GM21786 (cell line): ENCODE results near the gene PHYHIPL.

Experiments
- ATAC-seq: cut with Tn5 transposase; IDR thresholded peaks from one replicate; pipeline ENCODE4 v1.9.1; 2021; ENCODE audit not compliant: unreplicated experiment

PHYHIPL gene

GRCh38 chr10:59252491-59252890 is 76.0 kb downstream of the PHYHIPL start:
- ATAC-seq, result no peak

- no peak for ATAC-seq
Measured at GRCh38 chr10:59255463-59255862, 79.0 kb downstream of the PHYHIPL start.

GRCh38 chr10:59257224-59257623 is 80.8 kb downstream of the PHYHIPL start:
- ATAC-seq, result no peak

GRCh38 chr10:59258890-59259289 is 82.4 kb downstream of the PHYHIPL start:
- ATAC-seq, result no peak

GRCh38 chr10:59265141-59265540 is 88.7 kb downstream of the PHYHIPL start:
- ATAC-seq, result no peak

- ATAC-seq, result no peak
Measured at GRCh38 chr10:59266321-59266720, 89.9 kb downstream of the PHYHIPL start.

- ATAC-seq, result no peak
Measured at GRCh38 chr10:59268460-59268859, 92.0 kb downstream of the PHYHIPL start.

GRCh38 chr10:59269651-59270050 is 93.2 kb downstream of the PHYHIPL start:
- ATAC-seq, result no peak

- ATAC-seq, result no peak
Measured at GRCh38 chr10:59270492-59270891, 94.0 kb downstream of the PHYHIPL start.

- ATAC-seq, result no peak
Measured at GRCh38 chr10:59271160-59271559, 94.7 kb downstream of the PHYHIPL start.

- ATAC-seq, result no peak
Measured at GRCh38 chr10:59272061-59272460, 95.6 kb downstream of the PHYHIPL start.

- no peak for ATAC-seq
Measured at GRCh38 chr10:59273445-59273844, 97.0 kb downstream of the PHYHIPL start.

- no peak for ATAC-seq
Measured at GRCh38 chr10:59276133-59276532, 99.7 kb downstream of the PHYHIPL start.

GRCh38 chr10:59276919-59277318 is 100.5 kb downstream of the PHYHIPL start:
- no peak for ATAC-seq

GRCh38 chr10:59279476-59279875 is 103.0 kb downstream of the PHYHIPL start:
- no peak for ATAC-seq

- ATAC-seq, result no peak
Measured at GRCh38 chr10:59279991-59280505, 103.6 kb downstream of the PHYHIPL start.

- no peak for ATAC-seq
Measured at GRCh38 chr10:59281861-59282260, 105.4 kb downstream of the PHYHIPL start.

GRCh38 chr10:59283456-59284091 is 107.1 kb downstream of the PHYHIPL start:
- no peak for ATAC-seq

- no peak for ATAC-seq
Measured at GRCh38 chr10:59284118-59284975, 107.9 kb downstream of the PHYHIPL start.

GRCh38 chr10:59285073-59285472 is 108.6 kb downstream of the PHYHIPL start:
- ATAC-seq, result no peak

- no peak for ATAC-seq
Measured at GRCh38 chr10:59285848-59286247, 109.4 kb downstream of the PHYHIPL start.

GRCh38 chr10:59287587-59288255 is 111.3 kb downstream of the PHYHIPL start:
- no peak for ATAC-seq
